ENCODE measurements around the gene LIPT1. TPM values are rescaled to one million over a fixed set of nuclear protein-coding genes. Genes with fewer than 3 reads are reported as not detected.
"Not testable (repeated sequence)": the region's sequence is repeated elsewhere in the genome, so short reads cannot be mapped to it uniquely, and the experiment has no call there.

LIPT1 gene
- 10 to 100 TPM in 1 of 4 donors, 1 to 10 TPM in 3; 5.8 to 10.0 (median 7.1) TPM for total RNA-seq
- 12.4 TPM for polyA plus RNA-seq
- long read RNA-seq, donor 1, partial matches to known transcripts, result 0 of 6 reads
- long read RNA-seq, donor 1, other reads (novel, unspliced or antisense), result 1 of 6 reads
- long read RNA-seq, donor 2, partial matches to known transcripts, result 0 of 1 reads
- long read RNA-seq, donor 2, other reads (novel, unspliced or antisense), result 0 of 1 reads
- long read RNA-seq, donor 3, transcript LIPT1-201 (2 exons, 1,289 nt), result major isoform, 5 of 12 reads
- long read RNA-seq, donor 3, partial matches to known transcripts, result 2 of 12 reads
- long read RNA-seq, donor 3, other reads (novel, unspliced or antisense), result 2 of 12 reads
- long read RNA-seq, donor 4, partial matches to known transcripts, result 0 of 5 reads
- long read RNA-seq, donor 4, other reads (novel, unspliced or antisense), result 0 of 5 reads

GRCh38 chr2:99154643-99155536 lies at the start of gene LIPT1, which contains the start of gene TSGA10:
LIPT1 (plus strand) TSS chr2:99154967; CDS start chr2:99161958, 6,991 bp downstream.
TSGA10 (minus strand) TSS chr2:99154942; CDS start chr2:99109439, 45,503 bp downstream.
- Histone ChIP-seq H3K27ac (ENCODE audit: low read length) (peak within 1 kb of the TSS; percentile 91), H3K27me3 (ENCODE audit: control insufficient read depth, insufficient read depth) (no peaks in the 10 kb centered on the region), H3K4me1 (ENCODE audit: control insufficient read depth, insufficient read depth, low read length) (peaks cover 4% of the 10 kb centered on the region), H3K4me3 (ENCODE audit: low read length) (peak within 1 kb of the TSS; percentile 71), H3K9me3 (ENCODE audit: control insufficient read depth, low read length) (no peaks in the 10 kb centered on the region)
- DNase-seq (peak; percentile 93 to 97 (median 96)), ATAC-seq (peak; percentile 99 to 100)
- under 1% methylated on average over 70 of the region's 70 CpGs for WGBS
- intact Hi-C loops (cut with DNase I), result no loop called here

DNA sequence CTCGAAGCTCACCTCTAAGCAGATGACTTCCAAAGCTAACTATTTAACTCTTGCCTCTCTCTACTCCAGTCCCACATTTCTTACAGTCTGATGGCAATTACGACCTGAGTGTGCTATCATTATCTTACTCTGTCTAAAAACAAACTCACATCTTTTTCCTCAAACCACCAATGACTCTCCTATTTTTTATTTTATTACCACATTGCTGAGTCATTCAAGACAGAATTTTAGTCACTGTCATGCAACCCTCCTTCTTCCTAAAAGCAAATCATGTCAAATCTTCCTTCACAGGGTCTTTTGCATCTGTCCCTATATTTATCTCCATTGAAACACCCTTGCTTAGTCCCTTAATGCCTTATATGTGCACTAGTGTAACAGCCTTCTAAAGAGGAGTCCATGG lies 47.9 kb upstream of the LIPT1 start:
- Histone ChIP-seq H3K4me3 (ENCODE audit: low read length) (no peak overlapping the region), H3K27me3 (ENCODE audit: control insufficient read depth, insufficient read depth) (no peaks in the 10 kb centered on the region), H3K27ac (ENCODE audit: low read length) (no peak overlapping the region), H3K4me1 (ENCODE audit: control insufficient read depth, insufficient read depth, low read length) (no peaks in the 10 kb centered on the region), H3K9me3 (ENCODE audit: control insufficient read depth, low read length) (no peaks in the 10 kb centered on the region)
- DNase-seq (no peak), ATAC-seq (no peak)
- 46% methylated on average over 2 of the region's 2 CpGs for WGBS
- intact Hi-C loops (cut with DNase I), result no loop called here

DNA sequence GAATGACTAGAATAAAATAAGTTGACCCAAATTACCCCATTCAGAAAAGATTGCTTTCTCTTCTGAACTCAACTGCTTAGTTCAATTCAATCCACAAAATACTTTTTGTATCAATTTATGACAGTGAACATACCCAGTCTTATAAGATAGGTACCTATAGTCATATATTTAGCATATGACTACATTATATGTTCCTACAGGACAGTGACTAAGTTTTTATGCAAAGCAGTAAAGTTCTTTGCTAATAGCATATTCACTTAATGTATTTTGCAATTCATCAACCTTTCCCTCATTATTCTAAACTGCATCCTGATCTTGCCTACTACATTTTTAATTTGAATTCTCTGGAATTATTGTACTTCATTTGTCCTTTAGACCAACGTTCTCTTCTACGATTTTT lies 43.5 kb upstream of the LIPT1 start:
- no peaks in the 10 kb centered on the region for H3K4me1 ChIP-seq (ENCODE audit: control insufficient read depth, insufficient read depth, low read length)
- H3K27ac ChIP-seq (ENCODE audit: low read length), result no peak overlapping the region
- ATAC-seq (no peak), DNase-seq (no peak)
- H3K27me3 ChIP-seq (ENCODE audit: control insufficient read depth, insufficient read depth), result no peaks in the 10 kb centered on the region
- intact Hi-C loops (cut with DNase I), result no loop called here
- WGBS, result 84% methylated on average over 2 of the region's 2 CpGs
- H3K4me3 ChIP-seq (ENCODE audit: low read length), result no peak overlapping the region
- no peaks in the 10 kb centered on the region for H3K9me3 ChIP-seq (ENCODE audit: control insufficient read depth, low read length)

DNA sequence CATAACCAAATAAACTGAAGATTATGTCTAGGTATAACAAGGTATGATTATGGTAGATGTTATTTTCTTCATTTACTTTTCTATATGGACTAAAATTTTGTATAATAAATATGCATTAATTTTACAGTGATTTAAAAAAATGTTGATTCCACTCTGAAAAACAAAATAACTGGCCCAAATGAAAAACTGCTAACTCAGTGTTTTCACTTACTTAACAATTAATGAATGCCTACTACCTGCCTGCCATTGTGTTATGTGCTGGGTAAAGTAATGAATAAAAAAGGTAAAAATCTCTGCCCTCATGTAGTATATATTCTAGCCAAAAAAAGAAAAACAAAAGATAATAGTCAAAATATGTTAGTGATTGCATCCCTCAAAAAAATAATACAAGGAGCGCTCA lies 42.8 kb upstream of the LIPT1 start:
- 92% methylated on average over 1 of the region's 1 CpG for WGBS
- no peaks in the 10 kb centered on the region for H3K27me3 ChIP-seq (ENCODE audit: control insufficient read depth, insufficient read depth)
- H3K4me1 ChIP-seq (ENCODE audit: control insufficient read depth, insufficient read depth, low read length), result no peaks in the 10 kb centered on the region
- H3K4me3 ChIP-seq (ENCODE audit: low read length), result no peak overlapping the region
- no peak overlapping the region for H3K27ac ChIP-seq (ENCODE audit: low read length)
- ATAC-seq, result no peak
- H3K9me3 ChIP-seq (ENCODE audit: control insufficient read depth, low read length), result no peaks in the 10 kb centered on the region
- intact Hi-C loops (cut with DNase I), result no loop called here
- DNase-seq, result no peak

DNA sequence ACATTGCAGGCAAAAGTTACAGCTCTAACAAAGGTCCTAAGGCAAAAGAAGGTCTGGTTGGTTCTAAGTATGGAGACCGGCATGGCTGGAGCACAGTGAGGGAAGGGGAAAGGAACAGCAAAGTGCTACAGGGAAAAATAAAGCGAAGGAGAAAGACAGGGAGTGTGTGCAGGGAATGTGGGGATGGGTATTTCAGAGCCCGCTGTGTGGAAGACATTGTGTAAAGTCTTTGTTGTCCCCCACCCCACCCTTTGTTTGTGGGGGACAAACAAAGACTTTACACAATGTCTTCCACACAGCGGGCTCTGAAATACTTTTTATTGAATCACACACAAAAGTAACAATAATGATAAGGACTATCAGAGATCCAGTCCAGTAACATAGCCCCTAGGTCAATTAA lies 42.1 kb upstream of the LIPT1 start:
- no peaks in the 10 kb centered on the region for H3K4me1 ChIP-seq (ENCODE audit: control insufficient read depth, insufficient read depth, low read length)
- WGBS, result 86% methylated on average over 4 of the region's 4 CpGs
- H3K9me3 ChIP-seq (ENCODE audit: control insufficient read depth, low read length), result no peaks in the 10 kb centered on the region
- no peak for ATAC-seq
- intact Hi-C loops (cut with DNase I), result no loop called here
- H3K4me3 ChIP-seq (ENCODE audit: low read length), result no peak overlapping the region
- no peak overlapping the region for H3K27ac ChIP-seq (ENCODE audit: low read length)
- no peak for DNase-seq
- H3K27me3 ChIP-seq (ENCODE audit: control insufficient read depth, insufficient read depth), result no peaks in the 10 kb centered on the region

- Histone ChIP-seq H3K4me3 (ENCODE audit: low read length) (no peak overlapping the region), H3K4me1 (ENCODE audit: control insufficient read depth, insufficient read depth, low read length) (no peaks in the 10 kb centered on the region), H3K27me3 (ENCODE audit: control insufficient read depth, insufficient read depth) (no peaks in the 10 kb centered on the region), H3K27ac (ENCODE audit: low read length) (no peak overlapping the region), H3K9me3 (ENCODE audit: control insufficient read depth, low read length) (no peaks in the 10 kb centered on the region)
- DNase-seq, result no peak
- intact Hi-C loops (cut with DNase I), result no loop called here
- ATAC-seq, result no peak
- whole genome bisulfite sequencing, result 89% methylated on average over 2 of the region's 2 CpGs
Observed at GRCh38 chr2:99127981-99128380, 26.8 kb upstream of the LIPT1 start.

- H3K27me3 ChIP-seq (ENCODE audit: control insufficient read depth, insufficient read depth), result not testable (repeated sequence)
Observed at GRCh38 chr2:99135044-99135556, 19.7 kb upstream of the LIPT1 start.

GRCh38 chr2:99139003-99139402 lies 15.8 kb upstream of the LIPT1 start:
- no peaks in the 10 kb centered on the region for H3K4me1 ChIP-seq (ENCODE audit: control insufficient read depth, insufficient read depth, low read length)
- no peak overlapping the region for H3K27ac ChIP-seq (ENCODE audit: low read length)
- WGBS, result 96% methylated on average over 4 of the region's 4 CpGs
- no peak for ATAC-seq
- H3K27me3 ChIP-seq (ENCODE audit: control insufficient read depth, insufficient read depth), result no peaks in the 10 kb centered on the region
- no peaks in the 10 kb centered on the region for H3K9me3 ChIP-seq (ENCODE audit: control insufficient read depth, low read length)
- no peak overlapping the region for H3K4me3 ChIP-seq (ENCODE audit: low read length)
- DNase-seq, result no peak
- intact Hi-C loops (cut with DNase I), result no loop called here

More at GRCh38 chr2:99135044-99135556, 19.7 kb upstream of the LIPT1 start:
- H3K4me3 ChIP-seq (ENCODE audit: low read length); H3K4me1 ChIP-seq (ENCODE audit: control insufficient read depth, insufficient read depth, low read length); H3K27ac ChIP-seq (ENCODE audit: low read length); intact Hi-C loops (cut with DNase I); DNase-seq; H3K9me3 ChIP-seq (ENCODE audit: control insufficient read depth, low read length); ATAC-seq: not testable (repeated sequence)
- 96% methylated on average over 2 of the region's 2 CpGs for WGBS

DNA sequence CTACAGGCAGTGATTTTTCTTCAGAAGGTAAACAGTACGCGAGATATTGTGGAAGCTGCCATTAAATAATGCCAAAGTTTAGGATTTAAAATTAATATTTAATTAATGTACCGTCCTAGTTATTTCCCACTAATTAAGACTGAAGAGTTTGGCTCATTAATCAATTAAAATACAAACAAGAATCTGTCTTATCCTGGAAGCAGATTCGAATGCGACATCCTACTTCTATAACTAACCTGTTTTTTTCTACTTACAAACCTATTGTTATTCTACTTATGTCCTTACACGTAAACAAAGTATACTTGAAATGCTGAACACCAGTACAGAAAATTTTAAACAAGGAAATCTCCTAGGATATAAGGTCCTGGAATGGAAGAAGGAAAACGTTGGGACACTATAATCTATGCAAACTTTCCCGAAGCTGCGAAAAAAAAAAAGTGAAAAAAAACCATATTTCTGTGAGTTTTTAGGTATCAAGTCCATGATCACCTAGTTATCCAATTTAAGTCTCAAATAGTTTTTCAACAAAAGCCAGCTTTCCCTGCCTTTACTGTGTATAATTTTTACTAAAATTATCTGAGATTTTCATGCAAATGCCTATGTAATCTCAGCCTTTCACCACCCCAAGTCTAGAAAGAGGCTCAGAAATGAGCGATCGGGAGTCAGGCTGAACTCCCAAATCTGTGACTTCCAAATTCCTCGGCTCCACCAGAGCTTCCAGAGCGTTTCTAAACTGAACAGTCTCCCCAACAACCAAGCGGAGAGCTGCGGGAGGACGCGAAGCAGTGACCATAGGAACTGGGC lies 14.5 kb upstream of the LIPT1 start:
- WGBS, result 26% methylated on average over 17 of the region's 17 CpGs
- intact Hi-C loops (cut with DNase I), result no loop called here
- peak overlapping the region; percentile 21 for H3K27ac ChIP-seq (ENCODE audit: low read length)

GRCh38 chr2:99140860-99141109 lies 14.0 kb upstream of the LIPT1 start:
- Histone ChIP-seq H3K4me1 (ENCODE audit: control insufficient read depth, insufficient read depth, low read length) (no peaks in the 10 kb centered on the region), H3K27me3 (ENCODE audit: control insufficient read depth, insufficient read depth) (no peaks in the 10 kb centered on the region), H3K9me3 (ENCODE audit: control insufficient read depth, low read length) (no peaks in the 10 kb centered on the region), H3K27ac (ENCODE audit: low read length) (peak overlapping the region; percentile 21), H3K4me3 (ENCODE audit: low read length) (peak overlapping the region; percentile 72)
- WGBS, result under 1% methylated on average over 21 of the region's 21 CpGs
- intact Hi-C loops (cut with DNase I), result no loop called here
- DNase-seq (no peak), ATAC-seq (peak; percentile 69 to 73)

More for the DNA sequence above, 14.5 kb upstream of the LIPT1 start:
- H3K4me3 ChIP-seq (ENCODE audit: low read length), result peak overlapping the region; percentile 72
- H3K27me3 ChIP-seq (ENCODE audit: control insufficient read depth, insufficient read depth), result no peaks in the 10 kb centered on the region
- DNase-seq (no peak), ATAC-seq (no peak)
- H3K9me3 ChIP-seq (ENCODE audit: control insufficient read depth, low read length), result no peaks in the 10 kb centered on the region
- no peaks in the 10 kb centered on the region for H3K4me1 ChIP-seq (ENCODE audit: control insufficient read depth, insufficient read depth, low read length)
